Measurements from ENCODE around the gene ARHGAP4. TPM values are rescaled to one million over a fixed set of nuclear protein-coding genes. Genes with fewer than 3 reads are reported as not detected.

The ARHGAP4 gene
- total RNA-seq, 2 experiments from 2014 or later: 317 to 324 TPM

DNA sequence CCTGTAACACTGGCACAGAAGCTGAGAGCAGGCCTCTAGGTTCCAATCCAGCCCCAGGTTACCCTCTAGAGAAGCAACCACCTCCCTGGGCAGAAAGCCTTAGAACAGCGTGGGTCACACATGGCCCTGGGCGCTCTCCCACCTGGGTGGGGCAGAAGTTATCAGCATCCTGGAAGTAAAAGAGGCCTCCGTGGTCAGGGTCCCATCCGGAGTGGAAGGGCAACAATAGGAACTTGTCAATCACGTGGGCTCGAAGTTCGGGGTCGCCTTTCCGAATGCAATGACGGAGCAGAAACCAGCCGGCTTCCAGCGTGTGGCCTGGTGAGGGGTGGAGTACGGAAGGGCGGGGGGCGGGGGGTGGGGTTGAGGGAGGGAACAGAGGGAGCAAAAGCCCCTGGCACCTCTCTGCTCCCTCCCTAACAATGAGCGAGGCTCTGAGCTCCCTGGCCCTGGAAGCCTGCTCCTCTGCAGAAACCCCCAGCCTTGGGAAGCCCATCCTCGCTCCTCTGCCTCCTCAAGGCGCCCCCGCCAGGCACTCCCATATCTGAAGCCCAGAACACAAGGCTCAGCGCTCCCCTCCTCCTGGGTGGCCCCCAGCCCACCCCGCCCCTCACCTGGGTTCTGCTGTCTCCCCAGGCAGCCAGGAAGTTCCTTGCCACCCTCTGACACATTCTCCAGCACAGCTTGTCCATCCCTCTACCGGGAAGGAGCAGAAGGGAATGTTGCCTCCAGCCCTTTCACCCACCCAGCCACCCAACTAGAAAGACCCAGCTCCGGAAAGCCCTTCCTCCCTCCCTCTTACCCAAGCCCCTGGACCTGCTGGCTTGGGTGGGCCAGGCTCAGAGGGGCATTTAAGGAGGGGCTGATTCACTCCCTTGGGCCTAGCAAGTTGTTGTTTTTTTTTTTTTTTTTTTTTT is 15.5 kb upstream of the ARHGAP4 start:
- no peaks in the 10 kb centered on the region for H3K36me3 Mint-ChIP-seq (ENCODE audit: low read depth)
- ChIA-PET POLR2A (interaction anchor here (1.7 kb wide), 1 partner anchor 15 kb away, joined by 11 read pairs; the partner anchor contains the start of gene ARHGAP4), CTCF (interaction anchor here (0.9 to 2.0 kb wide), 2 partner anchors 13 to 17 kb away, joined by 4 to 6 read pairs; no protein-coding TSS in a partner anchor)
- H3K4me3 Mint-ChIP-seq: peak overlapping the region; percentile 66
- DNase-seq (no peak), ATAC-seq (peak; percentile 18)
- peaks cover 23% of the 10 kb centered on the region for H3K4me1 Mint-ChIP-seq (ENCODE audit: low read depth)
- no peaks in the 10 kb centered on the region for H3K27me3 Mint-ChIP-seq (ENCODE audit: low read depth)
- peak overlapping the region; percentile 77 for H3K27ac Mint-ChIP-seq
- no peaks in the 10 kb centered on the region for H3K9me3 Mint-ChIP-seq (ENCODE audit: insufficient read depth)

GRCh38 chrX:153939573-153939972 is 13.5 kb upstream of the ARHGAP4 start:
- no peaks in the 10 kb centered on the region for H3K27me3 Mint-ChIP-seq (ENCODE audit: low read depth)
- no peaks in the 10 kb centered on the region for H3K36me3 Mint-ChIP-seq (ENCODE audit: low read depth)
- DNase-seq (no peak), ATAC-seq (no peak)
- ChIA-PET POLR2A (interaction anchor here (1.1 to 1.6 kb wide), 4 partner anchors 10 to 15 kb away, joined by 3 to 5 read pairs (median 4); partner anchors contain the start of gene ARHGAP4), CTCF (interaction anchor here (1.4 to 2.7 kb wide), 3 partner anchors 8 to 15 kb away, joined by 4 to 10 read pairs (median 6); no protein-coding TSS in a partner anchor)
- peaks cover 25% of the 10 kb centered on the region for H3K4me1 Mint-ChIP-seq (ENCODE audit: low read depth)
- H3K9me3 Mint-ChIP-seq (ENCODE audit: insufficient read depth): no peaks in the 10 kb centered on the region
- no peak overlapping the region for H3K4me3 Mint-ChIP-seq
- no peak overlapping the region for H3K27ac Mint-ChIP-seq

- ATAC-seq (no peak), DNase-seq (no peak)
- peak overlapping the region; percentile 33 for H3K27ac Mint-ChIP-seq
- POLR2A ChIA-PET: interaction anchor here (0.6 kb wide), 1 partner anchor 60 kb away, joined by 3 read pairs; no protein-coding TSS in a partner anchor
- no peaks in the 10 kb centered on the region for H3K36me3 Mint-ChIP-seq (ENCODE audit: low read depth)
- H3K27me3 Mint-ChIP-seq (ENCODE audit: low read depth): no peaks in the 10 kb centered on the region
- H3K4me3 Mint-ChIP-seq: no peak overlapping the region
- H3K4me1 Mint-ChIP-seq (ENCODE audit: low read depth): peaks cover 26% of the 10 kb centered on the region
- CTCF ChIA-PET: interaction anchor here (1.2 to 2.7 kb wide), 2 partner anchors 9 to 14 kb away, joined by 5 to 10 read pairs; no protein-coding TSS in a partner anchor
- no peaks in the 10 kb centered on the region for H3K9me3 Mint-ChIP-seq (ENCODE audit: insufficient read depth)
Measured at GRCh38 chrX:153938226-153938786, 12.2 kb upstream of the ARHGAP4 start.

DNA sequence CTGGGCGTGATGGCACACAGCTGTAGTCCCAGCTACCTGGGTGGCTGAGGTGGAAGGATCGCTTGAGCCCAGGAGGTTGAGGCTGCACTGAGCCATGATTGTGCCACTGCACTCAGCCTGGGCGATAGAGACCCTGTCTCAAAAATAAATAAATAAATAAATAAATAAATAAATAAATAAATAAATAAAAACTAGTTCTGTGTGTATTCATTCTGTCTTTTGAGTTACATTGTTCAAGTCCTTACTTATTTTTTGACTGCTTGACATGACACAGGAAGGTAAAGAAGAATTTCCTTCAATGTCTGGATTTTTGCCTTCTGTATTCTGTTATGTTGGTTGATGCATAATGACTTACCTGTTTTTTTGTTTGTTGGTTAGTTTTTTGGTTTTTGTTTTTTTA is 11.0 kb upstream of the ARHGAP4 start:
- POLR2A ChIA-PET: interaction anchor here (0.6 to 1.6 kb wide), 2 partner anchors 9 to 11 kb away, joined by 3 to 6 read pairs; partner anchors contain the start of gene ARHGAP4

GRCh38 chrX:153935326-153935851 is 9.3 kb upstream of the ARHGAP4 start:
- no peaks in the 10 kb centered on the region for H3K9me3 Mint-ChIP-seq (ENCODE audit: insufficient read depth)
- POLR2A ChIA-PET: no interaction called here
- H3K27ac Mint-ChIP-seq: peak overlapping the region; percentile 30
- DNase-seq (no peak), ATAC-seq (no peak)
- H3K27me3 Mint-ChIP-seq (ENCODE audit: low read depth): no peaks in the 10 kb centered on the region
- peaks cover 31% of the 10 kb centered on the region for H3K4me1 Mint-ChIP-seq (ENCODE audit: low read depth)
- peak overlapping the region; percentile 62 for H3K4me3 Mint-ChIP-seq
- H3K36me3 Mint-ChIP-seq (ENCODE audit: low read depth): peaks cover 10% of the 10 kb centered on the region
- CTCF ChIA-PET: interaction anchor here (1.0 to 1.8 kb wide), 3 partner anchors 11 to 12 kb away, joined by 3 to 12 read pairs (median 3); no protein-coding TSS in a partner anchor

More for the DNA sequence above, 11.0 kb upstream of the ARHGAP4 start:
- no peaks in the 10 kb centered on the region for H3K9me3 Mint-ChIP-seq (ENCODE audit: insufficient read depth)
- DNase-seq (no peak), ATAC-seq (no peak)
- no peak overlapping the region for H3K27ac Mint-ChIP-seq
- H3K36me3 Mint-ChIP-seq (ENCODE audit: low read depth): no peaks in the 10 kb centered on the region
- H3K27me3 Mint-ChIP-seq (ENCODE audit: low read depth): no peaks in the 10 kb centered on the region
- H3K4me3 Mint-ChIP-seq: no peak overlapping the region
- H3K4me1 Mint-ChIP-seq (ENCODE audit: low read depth): peaks cover 23% of the 10 kb centered on the region
- CTCF ChIA-PET: interaction anchor here (2.7 kb wide), 1 partner anchor 10 kb away, joined by 10 read pairs; no protein-coding TSS in a partner anchor

GRCh38 chrX:153934762-153935325 is 8.8 kb upstream of the ARHGAP4 start, which contains the start of gene NAA10:
Gene NAA10 (minus strand): TSS chrX:153935037. CDS start chrX:153934904, 133 bp downstream.
- POLR2A ChIA-PET: no interaction called here
- DNase-seq (peak; percentile 62), ATAC-seq (peak; percentile 93)
- CTCF ChIA-PET: interaction anchor here (1.0 to 1.8 kb wide), 2 partner anchors 10 to 12 kb away, joined by 3 to 12 read pairs; no protein-coding TSS in a partner anchor
- H3K27me3 Mint-ChIP-seq (ENCODE audit: low read depth): no peaks in the 10 kb centered on the region
- H3K36me3 Mint-ChIP-seq (ENCODE audit: low read depth): peaks cover 12% of the 10 kb centered on the region
- peak within 1 kb of the TSS; percentile 88 for H3K4me3 Mint-ChIP-seq
- peaks cover 31% of the 10 kb centered on the region for H3K4me1 Mint-ChIP-seq (ENCODE audit: low read depth)
- no peaks in the 10 kb centered on the region for H3K9me3 Mint-ChIP-seq (ENCODE audit: insufficient read depth)
- peak within 1 kb of the TSS; percentile 85 for H3K27ac Mint-ChIP-seq

DNA sequence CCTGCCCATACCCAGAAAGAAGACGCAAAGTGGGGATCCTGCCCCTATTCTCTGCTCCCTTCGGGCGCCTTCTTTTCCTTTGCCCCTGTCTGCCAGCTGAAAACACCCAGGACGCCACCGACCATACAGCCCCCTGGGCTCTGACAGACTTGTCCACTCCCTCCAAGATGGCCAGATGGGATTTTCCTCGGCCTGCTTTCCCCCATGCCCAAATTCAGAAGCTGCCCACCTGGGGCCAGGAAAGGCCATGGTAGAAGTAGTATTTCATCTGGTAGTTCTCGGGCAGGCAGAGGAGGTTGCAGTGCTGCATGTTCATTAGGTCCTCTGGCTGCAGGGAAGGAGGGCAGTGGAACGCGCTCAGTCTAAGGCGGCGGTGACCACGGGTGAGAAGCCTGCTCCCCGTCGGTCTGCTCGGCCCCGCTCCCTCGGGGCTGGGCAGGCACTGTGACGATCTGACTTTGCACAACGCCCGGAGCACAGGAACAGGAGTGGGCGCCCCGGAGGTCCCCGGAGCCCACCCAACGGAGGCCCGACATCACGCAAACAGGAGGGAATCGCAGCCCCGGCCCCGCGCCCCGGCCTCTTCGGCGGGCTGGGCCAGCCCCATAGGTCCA is 8.2 kb upstream of the ARHGAP4 start:
- ChIA-PET POLR2A (interaction anchor here (0.9 kb wide), 1 partner anchor 36 kb away, joined by 3 read pairs; no protein-coding TSS in a partner anchor), CTCF (interaction anchor here (1.0 to 1.8 kb wide), 3 partner anchors 10 to 23 kb away, joined by 3 to 12 read pairs (median 4); no protein-coding TSS in a partner anchor)
- H3K4me3 Mint-ChIP-seq: peak overlapping the region; percentile 88
- peaks cover 17% of the 10 kb centered on the region for H3K36me3 Mint-ChIP-seq (ENCODE audit: low read depth)
- peak overlapping the region; percentile 85 for H3K27ac Mint-ChIP-seq
- H3K27me3 Mint-ChIP-seq (ENCODE audit: low read depth): no peaks in the 10 kb centered on the region
- no peak for DNase-seq
- no peaks in the 10 kb centered on the region for H3K9me3 Mint-ChIP-seq (ENCODE audit: insufficient read depth)
- peak; percentile 37 for ATAC-seq
- H3K4me1 Mint-ChIP-seq (ENCODE audit: low read depth): peaks cover 28% of the 10 kb centered on the region

- POLR2A ChIA-PET: interaction anchor here (0.9 kb wide), 1 partner anchor 36 kb away, joined by 3 read pairs; no protein-coding TSS in a partner anchor
- CTCF ChIA-PET: interaction anchor here (1.2 to 1.8 kb wide), 2 partner anchors 13 to 23 kb away, joined by 4 to 12 read pairs; no protein-coding TSS in a partner anchor
- DNase-seq (no peak), ATAC-seq (no peak)
- H3K27ac Mint-ChIP-seq: peak overlapping the region; percentile 85
- no peaks in the 10 kb centered on the region for H3K9me3 Mint-ChIP-seq (ENCODE audit: insufficient read depth)
- peak overlapping the region; percentile 88 for H3K4me3 Mint-ChIP-seq
- H3K36me3 Mint-ChIP-seq (ENCODE audit: low read depth): peaks cover 20% of the 10 kb centered on the region
- peaks cover 31% of the 10 kb centered on the region for H3K4me1 Mint-ChIP-seq (ENCODE audit: low read depth)
- no peaks in the 10 kb centered on the region for H3K27me3 Mint-ChIP-seq (ENCODE audit: low read depth)
Measured at GRCh38 chrX:153933748-153934147, 7.7 kb upstream of the ARHGAP4 start.

DNA sequence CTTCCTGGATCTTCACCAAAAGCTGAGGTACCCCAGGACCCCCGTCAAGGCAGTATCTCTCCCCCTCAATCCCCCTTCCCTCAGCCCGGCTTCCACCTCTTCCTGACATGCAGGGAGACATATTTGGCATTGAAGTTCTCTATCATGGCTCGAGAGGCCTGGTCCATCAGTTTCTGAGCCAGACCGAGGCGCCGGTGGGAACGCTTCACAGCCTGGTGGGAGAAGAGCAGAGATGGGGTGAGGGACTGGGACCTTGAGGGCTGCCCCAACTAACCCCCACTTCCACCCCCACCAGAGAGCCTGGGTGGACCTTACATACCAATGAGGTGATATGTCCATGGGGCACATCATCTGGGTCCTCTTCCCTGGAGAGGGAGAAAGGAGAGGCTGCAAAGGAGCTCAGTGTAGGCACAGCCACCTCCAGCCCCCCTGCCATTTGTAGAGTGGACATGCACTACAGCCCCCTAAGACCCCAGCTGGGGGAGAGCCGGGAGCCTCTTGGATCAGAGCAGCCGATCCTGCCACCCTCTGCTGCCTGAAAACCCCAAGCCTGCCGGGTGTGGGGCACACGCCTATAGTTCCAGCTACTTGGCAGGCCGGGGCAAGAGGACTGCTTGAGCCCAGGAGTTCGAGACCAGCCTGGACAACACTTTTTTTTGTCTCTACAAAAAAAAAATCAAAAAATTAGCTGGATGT is 6.3 kb upstream of the ARHGAP4 start:
- Mint-ChIP-seq H3K4me1 (ENCODE audit: low read depth) (peaks cover 33% of the 10 kb centered on the region), H3K9me3 (ENCODE audit: insufficient read depth) (no peaks in the 10 kb centered on the region), H3K36me3 (ENCODE audit: low read depth) (peaks cover 20% of the 10 kb centered on the region), H3K4me3 (no peak overlapping the region), H3K27ac (no peak overlapping the region), H3K27me3 (ENCODE audit: low read depth) (no peaks in the 10 kb centered on the region)
- no peak for ATAC-seq
- CTCF ChIA-PET: interaction anchor here (1.5 kb wide), 1 partner anchor 15 kb away, joined by 4 read pairs; no protein-coding TSS in a partner anchor
- DNase-seq: no peak
- POLR2A ChIA-PET: no interaction called here

DNA sequence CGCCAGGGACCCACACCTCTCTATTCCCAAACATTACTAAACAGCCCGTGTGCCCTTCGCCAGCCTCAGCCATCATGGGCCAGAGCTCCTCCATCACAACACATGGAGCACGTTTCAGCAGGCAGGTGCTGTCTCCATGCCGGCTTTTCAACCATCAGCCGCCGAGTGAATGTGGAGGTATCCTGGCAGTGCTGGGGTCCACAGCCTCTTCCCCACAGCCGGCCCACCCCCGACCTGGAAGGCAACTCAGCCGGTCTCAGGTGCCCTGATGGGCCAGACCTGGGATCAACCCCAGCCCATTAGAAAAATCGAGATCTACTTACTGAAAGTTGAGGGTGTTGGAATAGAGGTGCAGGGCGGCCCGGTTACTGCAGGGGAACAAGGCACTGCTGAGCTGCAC is 5.7 kb upstream of the ARHGAP4 start:
- CTCF ChIA-PET: interaction anchor here (1.5 kb wide), 1 partner anchor 15 kb away, joined by 4 read pairs; no protein-coding TSS in a partner anchor
- no peaks in the 10 kb centered on the region for H3K9me3 Mint-ChIP-seq (ENCODE audit: insufficient read depth)
- peak overlapping the region; percentile 72 for H3K27ac Mint-ChIP-seq
- H3K4me3 Mint-ChIP-seq: no peak overlapping the region
- no peak for ATAC-seq
- no peaks in the 10 kb centered on the region for H3K27me3 Mint-ChIP-seq (ENCODE audit: low read depth)
- peaks cover 33% of the 10 kb centered on the region for H3K4me1 Mint-ChIP-seq (ENCODE audit: low read depth)
- DNase-seq: no peak
- POLR2A ChIA-PET: no interaction called here
- peaks cover 20% of the 10 kb centered on the region for H3K36me3 Mint-ChIP-seq (ENCODE audit: low read depth)
